Fibroblast of pulmonary artery (primary cell): Measurements from ENCODE around the gene CLOCK.
A peak's percentile ranks its signal among the peaks of the same experiment; 100 is the strongest.

Experiments used
- DNase-seq: peaks from one replicate; pipeline ENCODE4 v3.0.0-alpha.2; 2010; ENCODE audit warnings: low read depth
- H3K4me3 ChIP-seq: replicated peaks from 2 replicates; pipeline ENCODE4 v1.5.1; 2011; ENCODE audit warnings: low read depth, mild to moderate bottlenecking, control low read depth, low read length, moderate library complexity
- CTCF ChIP-seq: IDR thresholded peaks from 2 replicates; pipeline ENCODE4 v1.5.1; 2011; ENCODE audit warnings: mild to moderate bottlenecking, control low read depth, low read length, inconsistent platforms; ENCODE audit errors: missing control alignments

The CLOCK gene

GRCh38 chr4:55468724-55469123 is 78.0 kb downstream of the CLOCK start:
- no peak overlapping the region for H3K4me3 ChIP-seq
- peak; percentile 59 for DNase-seq
- no peak for TF ChIP-seq CTCF

GRCh38 chr4:55466001-55466400 is 80.7 kb downstream of the CLOCK start:
- no peak for TF ChIP-seq CTCF
- no peak for DNase-seq
- no peak overlapping the region for H3K4me3 ChIP-seq

- no peak for DNase-seq
- no peak overlapping the region for H3K4me3 ChIP-seq
- no peak for TF ChIP-seq CTCF
Measured at GRCh38 chr4:55458611-55459010, 88.1 kb downstream of the CLOCK start.

GRCh38 chr4:55458164-55458563 is 88.5 kb downstream of the CLOCK start:
- no peak for DNase-seq
- H3K4me3 ChIP-seq: no peak overlapping the region
- no peak for TF ChIP-seq CTCF

GRCh38 chr4:55450566-55450965 is 96.1 kb downstream of the CLOCK start:
- TF ChIP-seq CTCF: no peak
- no peak for DNase-seq
- no peak overlapping the region for H3K4me3 ChIP-seq

GRCh38 chr4:55447831-55448230 is 98.9 kb downstream of the CLOCK start:
- peak; percentile 65 for DNase-seq
- no peak overlapping the region for H3K4me3 ChIP-seq
- no peak for TF ChIP-seq CTCF

- H3K4me3 ChIP-seq: no peak overlapping the region
- TF ChIP-seq CTCF: no peak
- no peak for DNase-seq
Measured at GRCh38 chr4:55447108-55447708, 99.5 kb downstream of the CLOCK start.
